Right lung (tissue), 5 donors: ENCODE data around the gene ITSN1. TPM values are rescaled to one million over a fixed set of nuclear protein-coding genes. Genes with fewer than 3 reads are reported as not detected.

Source experiments
- DNase-seq, 2 donors: peaks; one replicate each; pipeline ENCODE4 v3.0.0-alpha.2; 2013
- polyA plus RNA-seq, 5 donors: library from polyadenylated mRNA; unstranded; fragments of 120-200 nt; gene quantifications; one replicate each; pipeline versions ENCODE4 v1.2.1 to v1.2.3, GENCODE V29; 2013; ENCODE audit warnings: inconsistent platforms in 1 of 5, low replicate concordance in 1 of 5; ENCODE audit not compliant: insufficient read length in 5 of 5, insufficient read depth in 1 of 5

Gene ITSN1
- polyA plus RNA-seq, 5 donors: 39.1 to 57.2 (median 48.7) TPM

- no peak for DNase-seq
Observed at GRCh38 chr21:33886321-33886720, 244.0 kb downstream of the ITSN1 start.

GRCh38 chr21:33890187-33890586, 247.9 kb downstream of the ITSN1 start:
- no peak for DNase-seq

- DNase-seq: no peak
Observed at GRCh38 chr21:33892853-33893252, 250.6 kb downstream of the ITSN1 start.

GRCh38 chr21:33893917-33894316, 251.6 kb downstream of the ITSN1 start:
- no peak for DNase-seq

- peak; percentile 64 to 73 for DNase-seq
Observed at GRCh38 chr21:33894736-33895288, 252.5 kb downstream of the ITSN1 start.

- DNase-seq: no peak
Observed at GRCh38 chr21:33895356-33895755, 253.1 kb downstream of the ITSN1 start.

GRCh38 chr21:33896691-33897090, 254.4 kb downstream of the ITSN1 start:
- DNase-seq: no peak

GRCh38 chr21:33897098-33897497, 254.8 kb downstream of the ITSN1 start:
- no peak for DNase-seq

GRCh38 chr21:33897739-33898138, 255.4 kb downstream of the ITSN1 start:
- DNase-seq: no peak

GRCh38 chr21:33898586-33898985, 256.3 kb downstream of the ITSN1 start:
- DNase-seq: no peak

GRCh38 chr21:33899199-33899598, 256.9 kb downstream of the ITSN1 start:
- no peak for DNase-seq

GRCh38 chr21:33901412-33902288, 259.3 kb downstream of the ITSN1 start:
- DNase-seq: no peak

GRCh38 chr21:33902349-33902748, 260.0 kb downstream of the ITSN1 start:
- DNase-seq: no peak

GRCh38 chr21:33904041-33904440, 261.7 kb downstream of the ITSN1 start:
- no peak for DNase-seq

GRCh38 chr21:33908760-33909159, 266.5 kb downstream of the ITSN1 start:
- DNase-seq: no peak

- no peak for DNase-seq
Observed at GRCh38 chr21:33909756-33910155, 267.5 kb downstream of the ITSN1 start.

- no peak for DNase-seq
Observed at GRCh38 chr21:33914188-33914587, 271.9 kb downstream of the ITSN1 start.

- peak; percentile 97 for DNase-seq
Observed at GRCh38 chr21:33915368-33916199, 273.3 kb downstream of the ITSN1 start, which contains the start of gene ATP5PO. Gene ATP5PO (minus strand): TSS chr21:33915804. CDS start chr21:33915763, 41 bp downstream.

GRCh38 chr21:33916200-33916567, 273.9 kb downstream of the ITSN1 start:
- DNase-seq: no peak

GRCh38 chr21:33917421-33917820, 275.1 kb downstream of the ITSN1 start:
- DNase-seq: no peak

- DNase-seq: peak; percentile 61 to 73
Observed at GRCh38 chr21:33924079-33924765, 281.9 kb downstream of the ITSN1 start.

GRCh38 chr21:33924766-33925100, 282.4 kb downstream of the ITSN1 start:
- no peak for DNase-seq
